GM23338 (cell line): Measurements from ENCODE around the gene ESR2. TPM values are rescaled to one million over a fixed set of nuclear protein-coding genes. Genes with fewer than 3 reads are reported as not detected.

Experiments used
- ATAC-seq: fragments of 200-7000 bp; cut with Tn5 transposase; 3 replicates; pipeline ENCODE4 v1.9.1; 2020
- DNase-seq: peaks from one replicate; pipeline ENCODE4 v3.0.0-alpha.2; 2015; ENCODE audit warnings: low spot score
- H2AFZ ChIP-seq: fragments of 200-600 bp; sonication (generic); 2 replicates; pipeline ENCODE4 v1.8.0; 2016; ENCODE audit warnings: antibody characterized with exemption, mild to moderate bottlenecking, moderate library complexity
- H3F3A ChIP-seq: fragments of 200-600 bp; sonication (generic); replicated peaks from 2 replicates; pipeline ENCODE4 v1.8.0; 2017; ENCODE audit warnings: antibody characterized with exemption, mixed run types, low read depth
- H3K27ac ChIP-seq: fragments of 200-600 bp; sonication (generic); 2 replicates; pipeline ENCODE4 v1.6.1; 2016; ENCODE audit warnings: low read depth
- H3K27me3 ChIP-seq: fragments of 200-600 bp; sonication (generic); 2 replicates; pipeline ENCODE4 v1.8.0; 2016; ENCODE audit warnings: mild to moderate bottlenecking, mixed run types, moderate library complexity; ENCODE audit not compliant: insufficient read depth
- H3K36me3 ChIP-seq: fragments of 200-600 bp; sonication (generic); 2 replicates; pipeline ENCODE4 v1.8.0; 2016; ENCODE audit warnings: mild to moderate bottlenecking; ENCODE audit not compliant: insufficient read depth
- H3K4me1 ChIP-seq: fragments of 200-600 bp; sonication (generic); 2 replicates; pipeline ENCODE4 v1.8.0; 2016; ENCODE audit warnings: mild to moderate bottlenecking, moderate library complexity; ENCODE audit not compliant: insufficient read depth
- H3K4me2 ChIP-seq: fragments of 200-600 bp; sonication (generic); 2 replicates; pipeline ENCODE4 v1.7.1; 2017; ENCODE audit warnings: mixed run types
- H3K4me3 ChIP-seq: fragments of 200-600 bp; sonication (generic); 2 replicates; pipeline ENCODE4 v1.6.1; 2016; ENCODE audit warnings: mixed run types
- H3K79me2 ChIP-seq: fragments of 200-600 bp; sonication (generic); replicated peaks from 2 replicates; pipeline ENCODE4 v1.8.0; 2017; ENCODE audit warnings: mild to moderate bottlenecking; ENCODE audit not compliant: insufficient read depth
- H3K9me2 ChIP-seq: fragments of 200-600 bp; sonication (generic); 2 replicates; pipeline ENCODE4 v1.8.0; 2017; ENCODE audit not compliant: insufficient read depth
- H4K20me1 ChIP-seq: fragments of 200-600 bp; sonication (generic); replicated peaks from 2 replicates; pipeline ENCODE4 v1.8.0; 2017; ENCODE audit warnings: mild to moderate bottlenecking; ENCODE audit not compliant: insufficient read depth
- H3K27ac Mint-ChIP-seq: 2 replicates; pipeline ENCODE4 v1.8.0; 2020; ENCODE audit warnings: inconsistent platforms, mild to moderate bottlenecking, moderate library complexity, mixed read lengths
- H3K27me3 Mint-ChIP-seq: 3 replicates; pipeline ENCODE4 v1.8.0; 2022; ENCODE audit warnings: low read depth, mild to moderate bottlenecking, moderate library complexity, mixed read lengths, inconsistent platforms; ENCODE audit not compliant: insufficient read depth, poor library complexity
- H3K36me3 Mint-ChIP-seq: 3 replicates; pipeline ENCODE4 v1.8.0; 2021; ENCODE audit warnings: low read depth, mild to moderate bottlenecking, inconsistent platforms, moderate library complexity, mixed read lengths
- H3K4me1 Mint-ChIP-seq: 3 replicates; pipeline ENCODE4 v1.8.0; 2020; ENCODE audit warnings: mild to moderate bottlenecking, inconsistent platforms, mixed read lengths
- H3K4me3 Mint-ChIP-seq: 3 replicates; pipeline ENCODE4 v1.8.0; 2021; ENCODE audit warnings: moderate library complexity, mild to moderate bottlenecking, inconsistent platforms, mixed read lengths
- H3K9me3 Mint-ChIP-seq: 3 replicates; pipeline ENCODE4 v1.8.0; 2020; ENCODE audit warnings: moderate library complexity, mild to moderate bottlenecking, inconsistent platforms, mixed read lengths
- CREB1 ChIP-seq: fragments of 250-450 bp; sonication (Bioruptor Pico); IDR thresholded peaks from 2 replicates; pipeline ENCODE4 v1.5.0; 2020; ENCODE audit warnings: low read depth, mild to moderate bottlenecking, moderate library complexity
- EZH2 ChIP-seq: fragments of 200-600 bp; sonication (generic); IDR thresholded peaks from one replicate; pipeline ENCODE4 v1.8.0; 2017; ENCODE audit warnings: antibody characterized with exemption, mild to moderate bottlenecking, low read depth; ENCODE audit not compliant: unreplicated experiment
- EZH2phosphoT487 ChIP-seq: fragments of 200-600 bp; sonication (generic); IDR thresholded peaks from one replicate; pipeline ENCODE4 v1.8.1; 2018; ENCODE audit warnings: antibody characterized with exemption; ENCODE audit not compliant: unreplicated experiment
- JUNB ChIP-seq: IDR thresholded peaks from one replicate; pipeline ENCODE4 v1.6.1; 2016; ENCODE audit warnings: antibody characterized with exemption; ENCODE audit not compliant: unreplicated experiment
- NANOG ChIP-seq: IDR thresholded peaks from 2 replicates; pipeline ENCODE4 v1.6.1; 2016; ENCODE audit warnings: antibody characterized with exemption, borderline replicate concordance
- POLR2AphosphoS5 ChIP-seq: IDR thresholded peaks from 2 replicates; pipeline ENCODE4 v1.6.1; 2016; ENCODE audit warnings: antibody characterized with exemption, low read depth
- STAT1 ChIP-seq: IDR thresholded peaks from one replicate; pipeline ENCODE4 v1.6.1; 2016; ENCODE audit warnings: antibody characterized with exemption; ENCODE audit not compliant: unreplicated experiment
- ZNF114 ChIP-seq: fragments of 250-450 bp; sonication (Bioruptor Pico); IDR thresholded peaks from 2 replicates; pipeline ENCODE4 v1.5.0; 2020; ENCODE audit warnings: mild to moderate bottlenecking, moderate library complexity
- ZNF331 ChIP-seq: fragments of 250-450 bp; sonication (Bioruptor Pico); IDR thresholded peaks from 2 replicates; pipeline ENCODE4 v1.5.0; 2020; ENCODE audit warnings: low read depth, mild to moderate bottlenecking, moderate library complexity
- polyA plus RNA-seq: library from polyadenylated mRNA; unstranded; fragments of >200 nt; fragmentation: Nextera tagmentation; extraction: Ambion mirVana; gene quantifications from 2 replicates; pipeline ENCODE4 v1.2.1, GENCODE V29; 2016
- total RNA-seq: library from RNA; depleted of rRNA; stranded (reverse); fragments of >200 nt; shearing (Covaris generic); gene quantifications from 2 replicates; pipeline ENCODE4 v1.2.3, GENCODE V29; 2014
- TF ChIP-seq, protein P1 (sequence below): fragments of 250-450 bp; sonication (Bioruptor Pico); IDR thresholded peaks from 2 replicates; pipeline ENCODE4 v1.5.0; 2020; ENCODE audit warnings: mild to moderate bottlenecking, moderate library complexity
- TF ChIP-seq, protein P2 (sequence below): IDR thresholded peaks from 2 replicates; pipeline ENCODE4 v1.6.1; 2016; ENCODE audit warnings: antibody characterized with exemption
- TF ChIP-seq, protein P3 (sequence below): IDR thresholded peaks from one replicate; pipeline ENCODE4 v1.6.1; 2018; ENCODE audit warnings: antibody characterized with exemption; ENCODE audit not compliant: unreplicated experiment
- TF ChIP-seq, protein P4 (sequence below), 2 experiments: fragments of 200-600 bp in 1 of 2; sonication (generic) in 1 of 2; conservative IDR thresholded peaks; 2 replicates each; pipeline versions ENCODE4 v1.5.1 to v1.6.1; 2016 to 2017; ENCODE audit warnings: antibody characterized with exemption in 2 of 2, low read depth in 2 of 2, mild to moderate bottlenecking in 2 of 2, moderate library complexity in 1 of 2

ESR2 gene
- total and polyA plus RNA-seq, 2 experiments from 2014 or later = 0.58 to 0.59 TPM

DNA sequence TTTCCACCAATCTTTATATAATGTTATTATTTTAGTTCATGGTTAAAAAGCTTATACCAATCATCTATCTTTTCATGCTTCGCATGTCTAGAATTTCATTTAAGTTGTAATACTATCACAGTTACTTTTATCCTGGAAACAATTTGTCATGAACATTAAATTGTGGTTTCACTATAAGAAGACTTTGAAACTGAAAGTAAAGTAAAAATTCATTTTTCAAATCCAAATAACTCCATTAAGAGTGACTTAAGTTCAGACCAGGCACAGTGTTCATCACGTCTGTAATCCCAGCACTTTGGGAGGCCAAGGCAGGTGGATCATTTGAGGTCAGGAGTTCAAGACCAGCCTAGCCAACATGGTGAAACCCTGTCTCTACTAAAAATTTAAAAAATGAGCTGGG, 12.4 kb downstream of the ESR2 start:
- no peaks in the 10 kb centered on the region for H3K36me3 ChIP-seq
- Mint-ChIP-seq H3K36me3 (no peaks in the 10 kb centered on the region), H3K9me3 (no peaks in the 10 kb centered on the region), H3K4me3 (no peak overlapping the region), H3K27ac (no peak overlapping the region), H3K4me1 (peaks cover 16% of the 10 kb centered on the region), H3K27me3 (peaks cover 3% of the 10 kb centered on the region)
- no peak for DNase-seq
- H3K4me2 ChIP-seq = no peak overlapping the region
- no peaks in the 10 kb centered on the region for H3K27me3 ChIP-seq
- H4K20me1 ChIP-seq = no peaks in the 10 kb centered on the region
- no peak overlapping the region for H2AFZ ChIP-seq
- H3F3A ChIP-seq = no peaks in the 10 kb centered on the region
- no peak overlapping the region for H3K27ac ChIP-seq
- no peak for ATAC-seq
- no peak overlapping the region for H3K4me3 ChIP-seq
- no peaks in the 10 kb centered on the region for H3K79me2 ChIP-seq
- TF ChIP-seq, protein P1, sequence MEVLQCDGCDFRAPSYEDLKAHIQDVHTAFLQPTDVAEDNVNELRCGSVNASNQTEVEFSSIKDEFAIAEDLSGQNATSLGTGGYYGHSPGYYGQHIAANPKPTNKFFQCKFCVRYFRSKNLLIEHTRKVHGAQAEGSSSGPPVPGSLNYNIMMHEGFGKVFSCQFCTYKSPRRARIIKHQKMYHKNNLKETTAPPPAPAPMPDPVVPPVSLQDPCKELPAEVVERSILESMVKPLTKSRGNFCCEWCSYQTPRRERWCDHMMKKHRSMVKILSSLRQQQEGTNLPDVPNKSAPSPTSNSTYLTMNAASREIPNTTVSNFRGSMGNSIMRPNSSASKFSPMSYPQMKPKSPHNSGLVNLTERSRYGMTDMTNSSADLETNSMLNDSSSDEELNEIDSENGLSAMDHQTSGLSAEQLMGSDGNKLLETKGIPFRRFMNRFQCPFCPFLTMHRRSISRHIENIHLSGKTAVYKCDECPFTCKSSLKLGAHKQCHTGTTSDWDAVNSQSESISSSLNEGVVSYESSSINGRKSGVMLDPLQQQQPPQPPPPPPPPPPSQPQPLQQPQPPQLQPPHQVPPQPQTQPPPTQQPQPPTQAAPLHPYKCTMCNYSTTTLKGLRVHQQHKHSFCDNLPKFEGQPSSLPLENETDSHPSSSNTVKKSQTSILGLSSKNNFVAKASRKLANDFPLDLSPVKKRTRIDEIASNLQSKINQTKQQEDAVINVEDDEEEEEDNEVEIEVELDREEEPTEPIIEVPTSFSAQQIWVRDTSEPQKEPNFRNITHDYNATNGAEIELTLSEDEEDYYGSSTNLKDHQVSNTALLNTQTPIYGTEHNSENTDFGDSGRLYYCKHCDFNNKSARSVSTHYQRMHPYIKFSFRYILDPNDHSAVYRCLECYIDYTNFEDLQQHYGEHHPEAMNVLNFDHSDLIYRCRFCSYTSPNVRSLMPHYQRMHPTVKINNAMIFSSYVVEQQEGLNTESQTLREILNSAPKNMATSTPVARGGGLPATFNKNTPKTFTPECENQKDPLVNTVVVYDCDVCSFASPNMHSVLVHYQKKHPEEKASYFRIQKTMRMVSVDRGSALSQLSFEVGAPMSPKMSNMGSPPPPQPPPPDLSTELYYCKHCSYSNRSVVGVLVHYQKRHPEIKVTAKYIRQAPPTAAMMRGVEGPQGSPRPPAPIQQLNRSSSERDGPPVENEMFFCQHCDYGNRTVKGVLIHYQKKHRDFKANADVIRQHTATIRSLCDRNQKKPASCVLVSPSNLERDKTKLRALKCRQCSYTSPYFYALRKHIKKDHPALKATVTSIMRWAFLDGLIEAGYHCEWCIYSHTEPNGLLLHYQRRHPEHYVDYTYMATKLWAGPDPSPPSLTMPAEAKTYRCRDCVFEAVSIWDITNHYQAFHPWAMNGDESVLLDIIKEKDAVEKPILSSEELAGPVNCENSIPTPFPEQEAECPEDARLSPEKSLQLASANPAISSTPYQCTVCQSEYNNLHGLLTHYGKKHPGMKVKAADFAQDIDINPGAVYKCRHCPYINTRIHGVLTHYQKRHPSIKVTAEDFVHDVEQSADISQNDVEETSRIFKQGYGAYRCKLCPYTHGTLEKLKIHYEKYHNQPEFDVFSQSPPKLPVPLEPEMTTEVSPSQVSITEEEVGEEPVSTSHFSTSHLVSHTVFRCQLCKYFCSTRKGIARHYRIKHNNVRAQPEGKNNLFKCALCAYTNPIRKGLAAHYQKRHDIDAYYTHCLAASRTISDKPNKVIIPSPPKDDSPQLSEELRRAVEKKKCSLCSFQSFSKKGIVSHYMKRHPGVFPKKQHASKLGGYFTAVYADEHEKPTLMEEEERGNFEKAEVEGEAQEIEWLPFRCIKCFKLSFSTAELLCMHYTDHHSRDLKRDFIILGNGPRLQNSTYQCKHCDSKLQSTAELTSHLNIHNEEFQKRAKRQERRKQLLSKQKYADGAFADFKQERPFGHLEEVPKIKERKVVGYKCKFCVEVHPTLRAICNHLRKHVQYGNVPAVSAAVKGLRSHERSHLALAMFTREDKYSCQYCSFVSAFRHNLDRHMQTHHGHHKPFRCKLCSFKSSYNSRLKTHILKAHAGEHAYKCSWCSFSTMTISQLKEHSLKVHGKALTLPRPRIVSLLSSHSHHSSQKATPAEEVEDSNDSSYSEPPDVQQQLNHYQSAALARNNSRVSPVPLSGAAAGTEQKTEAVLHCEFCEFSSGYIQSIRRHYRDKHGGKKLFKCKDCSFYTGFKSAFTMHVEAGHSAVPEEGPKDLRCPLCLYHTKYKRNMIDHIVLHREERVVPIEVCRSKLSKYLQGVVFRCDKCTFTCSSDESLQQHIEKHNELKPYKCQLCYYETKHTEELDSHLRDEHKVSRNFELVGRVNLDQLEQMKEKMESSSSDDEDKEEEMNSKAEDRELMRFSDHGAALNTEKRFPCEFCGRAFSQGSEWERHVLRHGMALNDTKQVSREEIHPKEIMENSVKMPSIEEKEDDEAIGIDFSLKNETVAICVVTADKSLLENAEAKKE (CRISPR knock-in tag) = no peak
- TF ChIP-seq EZH2 = no peak
- no peak for TF ChIP-seq POLR2AphosphoS5
- no peak for TF ChIP-seq CREB1 (CRISPR knock-in tag)
- TF ChIP-seq, protein P2, sequence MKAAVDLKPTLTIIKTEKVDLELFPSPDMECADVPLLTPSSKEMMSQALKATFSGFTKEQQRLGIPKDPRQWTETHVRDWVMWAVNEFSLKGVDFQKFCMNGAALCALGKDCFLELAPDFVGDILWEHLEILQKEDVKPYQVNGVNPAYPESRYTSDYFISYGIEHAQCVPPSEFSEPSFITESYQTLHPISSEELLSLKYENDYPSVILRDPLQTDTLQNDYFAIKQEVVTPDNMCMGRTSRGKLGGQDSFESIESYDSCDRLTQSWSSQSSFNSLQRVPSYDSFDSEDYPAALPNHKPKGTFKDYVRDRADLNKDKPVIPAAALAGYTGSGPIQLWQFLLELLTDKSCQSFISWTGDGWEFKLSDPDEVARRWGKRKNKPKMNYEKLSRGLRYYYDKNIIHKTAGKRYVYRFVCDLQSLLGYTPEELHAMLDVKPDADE = no peak
- no peak for TF ChIP-seq STAT1
- TF ChIP-seq NANOG = no peak
- TF ChIP-seq EZH2phosphoT487 = no peak
- TF ChIP-seq, protein P3, sequence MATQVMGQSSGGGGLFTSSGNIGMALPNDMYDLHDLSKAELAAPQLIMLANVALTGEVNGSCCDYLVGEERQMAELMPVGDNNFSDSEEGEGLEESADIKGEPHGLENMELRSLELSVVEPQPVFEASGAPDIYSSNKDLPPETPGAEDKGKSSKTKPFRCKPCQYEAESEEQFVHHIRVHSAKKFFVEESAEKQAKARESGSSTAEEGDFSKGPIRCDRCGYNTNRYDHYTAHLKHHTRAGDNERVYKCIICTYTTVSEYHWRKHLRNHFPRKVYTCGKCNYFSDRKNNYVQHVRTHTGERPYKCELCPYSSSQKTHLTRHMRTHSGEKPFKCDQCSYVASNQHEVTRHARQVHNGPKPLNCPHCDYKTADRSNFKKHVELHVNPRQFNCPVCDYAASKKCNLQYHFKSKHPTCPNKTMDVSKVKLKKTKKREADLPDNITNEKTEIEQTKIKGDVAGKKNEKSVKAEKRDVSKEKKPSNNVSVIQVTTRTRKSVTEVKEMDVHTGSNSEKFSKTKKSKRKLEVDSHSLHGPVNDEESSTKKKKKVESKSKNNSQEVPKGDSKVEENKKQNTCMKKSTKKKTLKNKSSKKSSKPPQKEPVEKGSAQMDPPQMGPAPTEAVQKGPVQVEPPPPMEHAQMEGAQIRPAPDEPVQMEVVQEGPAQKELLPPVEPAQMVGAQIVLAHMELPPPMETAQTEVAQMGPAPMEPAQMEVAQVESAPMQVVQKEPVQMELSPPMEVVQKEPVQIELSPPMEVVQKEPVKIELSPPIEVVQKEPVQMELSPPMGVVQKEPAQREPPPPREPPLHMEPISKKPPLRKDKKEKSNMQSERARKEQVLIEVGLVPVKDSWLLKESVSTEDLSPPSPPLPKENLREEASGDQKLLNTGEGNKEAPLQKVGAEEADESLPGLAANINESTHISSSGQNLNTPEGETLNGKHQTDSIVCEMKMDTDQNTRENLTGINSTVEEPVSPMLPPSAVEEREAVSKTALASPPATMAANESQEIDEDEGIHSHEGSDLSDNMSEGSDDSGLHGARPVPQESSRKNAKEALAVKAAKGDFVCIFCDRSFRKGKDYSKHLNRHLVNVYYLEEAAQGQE = no peak
- TF ChIP-seq ZNF114 (CRISPR knock-in tag) = no peak
- TF ChIP-seq JUNB = no peak
- TF ChIP-seq, protein P4, sequence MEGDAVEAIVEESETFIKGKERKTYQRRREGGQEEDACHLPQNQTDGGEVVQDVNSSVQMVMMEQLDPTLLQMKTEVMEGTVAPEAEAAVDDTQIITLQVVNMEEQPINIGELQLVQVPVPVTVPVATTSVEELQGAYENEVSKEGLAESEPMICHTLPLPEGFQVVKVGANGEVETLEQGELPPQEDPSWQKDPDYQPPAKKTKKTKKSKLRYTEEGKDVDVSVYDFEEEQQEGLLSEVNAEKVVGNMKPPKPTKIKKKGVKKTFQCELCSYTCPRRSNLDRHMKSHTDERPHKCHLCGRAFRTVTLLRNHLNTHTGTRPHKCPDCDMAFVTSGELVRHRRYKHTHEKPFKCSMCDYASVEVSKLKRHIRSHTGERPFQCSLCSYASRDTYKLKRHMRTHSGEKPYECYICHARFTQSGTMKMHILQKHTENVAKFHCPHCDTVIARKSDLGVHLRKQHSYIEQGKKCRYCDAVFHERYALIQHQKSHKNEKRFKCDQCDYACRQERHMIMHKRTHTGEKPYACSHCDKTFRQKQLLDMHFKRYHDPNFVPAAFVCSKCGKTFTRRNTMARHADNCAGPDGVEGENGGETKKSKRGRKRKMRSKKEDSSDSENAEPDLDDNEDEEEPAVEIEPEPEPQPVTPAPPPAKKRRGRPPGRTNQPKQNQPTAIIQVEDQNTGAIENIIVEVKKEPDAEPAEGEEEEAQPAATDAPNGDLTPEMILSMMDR (conservative IDR thresholded peaks at IDR 0.05; ENCODE audit: low read depth in 2 of 2) = no peak
- no peak for TF ChIP-seq ZNF331 (CRISPR knock-in tag)
- peaks cover 11% of the 10 kb centered on the region; the same call in 1 of the 2 replicates for H3K4me1 ChIP-seq
- peaks cover 4% of the 10 kb centered on the region; the same call in 1 of the 2 replicates for H3K9me2 ChIP-seq
